Activated CD8-positive, alpha-beta memory T cell treated with anti-CD3 and anti-CD28 coated beads, Interleukin-2, amount 50 U/mL, for 24 hours (primary cell): ENCODE data around the gene RBM22.

ENCODE experiments used
- DNase-seq: peaks from one replicate; pipeline ENCODE4 v3.0.0-alpha.2; 2020; ENCODE audit errors: extremely low read depth

The RBM22 gene

GRCh38 chr5:150672237-150672883 is 28.5 kb downstream of the RBM22 start:
- DNase-seq = no peak

DNA sequence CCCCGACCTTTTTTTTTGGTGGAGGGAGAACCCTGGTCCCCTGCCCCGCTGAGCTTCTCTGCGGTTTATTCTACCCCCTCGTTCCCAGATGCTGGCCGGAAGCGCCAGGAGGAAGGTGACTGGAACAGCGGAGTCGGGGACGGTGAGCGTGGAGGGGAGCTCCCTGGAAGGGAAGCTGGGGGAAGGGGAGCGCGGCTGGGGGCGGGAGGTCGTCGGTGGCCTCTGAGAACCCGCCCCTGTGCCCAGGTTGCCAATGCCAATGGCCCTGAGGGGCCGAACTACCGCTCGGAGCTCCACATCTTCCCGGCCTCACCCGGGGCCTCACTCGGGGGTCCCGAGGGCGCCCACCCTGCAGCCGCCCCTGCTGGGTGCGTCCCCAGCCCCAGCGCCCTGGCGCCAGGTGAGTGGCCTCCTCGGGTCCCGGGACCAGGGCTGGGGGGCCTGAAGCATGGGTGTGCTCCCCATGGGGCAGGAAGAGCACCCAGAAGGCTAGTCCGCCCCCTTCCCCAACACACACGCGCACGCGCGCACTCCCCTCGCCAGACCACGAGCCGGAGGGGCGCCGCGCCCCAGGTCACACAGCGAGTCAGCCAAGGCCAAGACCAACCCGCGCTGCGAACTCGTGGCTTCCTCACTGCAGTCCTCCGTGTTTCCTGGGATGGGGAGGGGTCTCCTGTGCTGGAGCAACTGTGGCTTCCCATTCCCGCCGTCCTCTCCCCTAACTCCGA is 29.2 kb downstream of the RBM22 start:
- no peak for DNase-seq

GRCh38 chr5:150670948-150671310 is 29.9 kb downstream of the RBM22 start:
- no peak for DNase-seq

- DNase-seq = no peak
Observed at GRCh38 chr5:150670275-150670947, 30.5 kb downstream of the RBM22 start.

- no peak for DNase-seq
Observed at GRCh38 chr5:150665044-150665443, 35.8 kb downstream of the RBM22 start.

GRCh38 chr5:150663936-150664335 is 36.9 kb downstream of the RBM22 start:
- no peak for DNase-seq

- DNase-seq = no peak
Observed at GRCh38 chr5:150662731-150663516, 37.9 kb downstream of the RBM22 start.

GRCh38 chr5:150661821-150662596 is 38.9 kb downstream of the RBM22 start:
- no peak for DNase-seq

DNA sequence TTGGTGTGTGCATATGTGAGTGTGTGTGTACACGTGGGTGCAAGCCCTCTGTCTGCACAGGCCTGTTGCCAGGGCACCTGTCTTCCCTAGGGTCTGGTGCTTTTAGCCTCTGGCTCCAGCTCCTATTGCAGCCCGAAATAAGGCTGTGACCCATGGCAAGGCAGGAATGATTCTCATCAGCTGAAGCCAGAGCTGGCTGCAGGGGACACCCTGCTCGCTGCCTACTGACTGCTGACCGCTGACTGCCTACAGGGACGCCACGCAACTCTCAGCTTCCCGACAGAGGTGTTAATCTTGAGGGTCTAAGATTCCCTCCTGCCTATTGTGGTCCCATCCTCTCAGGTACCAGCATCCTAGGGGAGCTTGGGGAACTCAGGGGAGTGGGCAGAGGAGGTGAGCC is 39.8 kb downstream of the RBM22 start, which contains the start of gene MYOZ3:
Gene MYOZ3, plus strand, starts transcription at position 166 of the 400 bp plus-strand sequence. CDS start 1,691 bp downstream, outside the sequence.
- DNase-seq = no peak

DNA sequence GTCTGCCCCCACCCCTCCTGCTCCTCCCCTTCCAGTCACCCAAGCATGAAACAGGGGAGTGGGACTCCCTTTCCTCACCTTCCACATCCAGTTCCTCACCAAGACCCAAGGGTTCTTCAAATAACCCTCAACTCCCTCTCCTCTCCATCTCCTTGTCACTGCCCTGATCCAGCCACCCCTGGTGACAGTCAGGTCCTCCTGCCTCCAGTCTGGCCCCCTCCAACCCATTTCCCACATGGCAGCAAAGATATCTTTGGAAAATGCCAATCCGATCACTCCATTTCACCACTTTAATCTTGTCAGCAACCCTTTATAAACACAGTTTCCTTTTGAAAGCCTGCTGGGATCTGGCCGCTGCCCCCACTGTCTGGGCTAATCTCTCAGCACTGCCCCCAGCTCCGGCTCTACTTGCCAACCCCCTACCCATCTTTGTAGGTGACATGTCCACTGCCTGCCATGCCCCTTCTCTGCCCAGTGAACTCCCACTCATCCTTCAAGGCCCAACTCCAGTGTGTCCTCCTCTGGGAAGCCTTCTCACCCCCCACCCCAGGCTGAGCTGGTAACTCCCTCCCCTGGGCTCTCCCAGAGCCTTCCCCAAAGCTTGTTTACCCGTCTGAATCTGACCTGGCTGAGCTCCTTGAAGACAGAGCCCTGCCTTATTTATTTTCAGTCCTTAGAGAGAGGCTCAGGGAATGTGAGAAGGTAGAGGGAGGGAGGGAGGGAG is 40.6 kb downstream of the RBM22 start:
- DNase-seq = no peak

GRCh38 chr5:150659360-150660107 is 41.3 kb downstream of the RBM22 start:
- DNase-seq = no peak

GRCh38 chr5:150658699-150659265 is 42.1 kb downstream of the RBM22 start:
- no peak for DNase-seq

DNA sequence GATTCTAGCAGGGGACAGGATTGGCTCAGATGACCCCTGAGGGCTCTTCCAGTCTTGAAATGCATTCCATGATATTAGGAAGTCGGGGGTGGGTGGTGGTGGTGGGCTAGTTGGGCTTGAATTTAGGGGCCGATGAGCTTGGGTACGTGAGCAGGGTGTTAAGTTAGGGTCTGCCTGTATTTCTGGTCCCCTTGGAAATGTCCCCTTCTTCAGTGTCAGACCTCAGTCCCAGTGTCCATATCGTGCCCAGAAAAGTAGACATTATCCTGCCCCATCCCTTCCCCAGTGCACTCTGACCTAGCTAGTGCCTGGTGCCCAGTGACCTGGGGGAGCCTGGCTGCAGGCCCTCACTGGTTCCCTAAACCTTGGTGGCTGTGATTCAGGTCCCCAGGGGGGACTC is 42.7 kb downstream of the RBM22 start:
- DNase-seq = no peak

GRCh38 chr5:150656191-150657132 is 44.4 kb downstream of the RBM22 start:
- peak; percentile 25 for DNase-seq

DNA sequence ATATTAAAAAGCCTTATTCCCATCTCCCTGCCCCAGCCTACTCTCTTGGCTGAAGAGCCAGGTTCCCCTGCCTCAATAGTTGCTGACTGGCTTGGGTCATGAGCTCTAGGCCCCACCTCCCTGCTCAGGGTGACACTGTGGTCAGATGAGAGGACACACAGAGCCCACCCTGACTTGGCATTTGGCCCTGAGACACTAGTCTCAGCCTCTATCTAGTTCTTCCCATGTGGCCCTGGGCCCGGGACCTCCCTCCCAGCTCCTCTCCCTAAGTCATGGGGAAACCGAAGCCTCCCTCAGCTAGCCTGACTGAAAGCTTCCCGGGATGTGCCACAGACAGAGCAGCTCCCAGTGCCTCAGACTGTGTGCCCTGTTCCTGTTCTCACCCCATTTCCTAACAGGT is 45.6 kb downstream of the RBM22 start:
- no peak for DNase-seq

DNA sequence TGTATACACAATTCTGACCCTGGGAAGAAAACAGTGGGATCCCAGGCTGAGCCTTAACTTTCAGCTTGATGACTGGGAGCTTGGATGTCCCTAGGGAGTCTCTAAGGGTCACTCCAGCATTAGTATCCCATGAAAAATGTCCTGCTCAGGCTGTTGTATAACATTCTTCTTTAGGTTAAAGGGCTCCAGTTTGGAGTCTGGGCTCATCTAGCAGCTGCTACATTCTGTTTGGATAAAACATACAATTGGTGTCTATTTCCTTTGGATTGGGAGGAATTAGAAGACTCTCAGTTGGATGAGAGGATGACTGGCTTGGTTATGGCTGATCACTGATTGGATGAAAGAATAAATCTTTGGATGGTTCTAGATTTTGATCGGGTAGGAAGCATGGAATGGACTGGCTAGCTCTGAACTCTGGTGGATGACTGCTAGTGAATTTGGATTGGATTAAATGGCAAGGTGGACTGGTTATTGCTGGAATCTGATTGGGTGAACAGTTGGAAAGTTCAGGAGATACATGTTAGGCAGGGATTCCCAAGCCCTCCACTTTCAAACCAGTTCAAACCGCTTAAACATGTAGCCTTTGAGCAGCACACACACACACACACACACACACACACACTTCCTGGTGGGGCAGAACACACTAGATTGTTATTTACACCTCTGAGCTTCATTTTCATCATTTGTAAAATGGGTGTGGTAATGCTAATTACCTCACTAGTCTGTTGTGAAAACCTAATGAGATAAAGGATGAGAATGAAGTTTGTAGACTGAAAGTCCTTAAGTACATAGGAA is 46.9 kb downstream of the RBM22 start:
- DNase-seq = no peak

GRCh38 chr5:150653145-150653761 is 47.6 kb downstream of the RBM22 start:
- no peak for DNase-seq
